ENCODE measurements around the gene GATAD2A.
"Not testable (repeated sequence)": the region's sequence is repeated elsewhere in the genome, so short reads cannot be mapped to it uniquely, and the experiment has no call there.

The GATAD2A gene

DNA sequence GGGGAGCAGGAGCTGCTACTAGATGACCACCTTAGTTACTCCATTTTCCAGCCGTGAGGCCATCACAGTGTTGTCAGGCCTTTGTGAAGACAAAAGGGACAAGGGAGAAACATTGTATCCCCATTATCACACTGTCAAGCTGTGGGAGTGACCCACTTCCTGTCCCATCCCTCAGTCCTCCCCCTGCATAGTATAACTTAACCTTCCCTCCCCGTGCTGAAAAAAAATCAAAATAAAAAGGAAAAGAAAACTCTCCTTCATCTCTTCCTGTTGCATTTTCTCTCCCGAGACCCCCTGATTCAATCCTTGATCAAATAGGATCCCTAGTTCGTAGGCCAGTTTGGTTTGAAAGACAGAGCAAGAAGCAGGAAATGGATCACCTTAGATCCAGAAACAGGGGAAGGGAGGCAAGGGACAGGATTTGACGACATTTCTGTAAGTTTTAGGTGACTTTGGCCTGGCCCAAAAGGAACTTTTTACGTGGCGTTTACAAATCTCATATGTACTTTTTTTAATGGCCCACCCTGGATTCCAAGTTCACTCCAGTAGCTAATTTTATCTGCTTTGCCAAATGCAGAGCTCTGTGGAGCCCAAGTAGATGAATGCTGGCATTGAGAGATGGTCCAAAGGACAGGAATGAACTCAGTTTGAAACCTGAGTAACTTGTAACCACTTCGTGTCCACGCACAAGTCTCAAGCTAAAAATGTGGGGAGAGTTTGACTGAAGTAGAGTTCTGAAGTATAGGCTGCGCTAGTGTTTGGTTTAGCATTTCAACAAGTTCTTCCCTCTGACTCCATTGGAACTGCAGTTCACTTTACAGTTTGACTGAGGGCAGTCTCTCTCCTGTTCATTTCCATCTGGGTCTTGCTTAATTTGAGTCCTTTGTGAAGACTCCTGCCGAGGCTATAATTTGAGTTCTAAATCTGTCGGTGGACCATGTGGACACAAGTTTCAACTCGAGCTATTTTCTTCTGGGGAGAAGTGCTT, 16.6 kb upstream of the GATAD2A start:
- DNase-seq, result no peak

DNA sequence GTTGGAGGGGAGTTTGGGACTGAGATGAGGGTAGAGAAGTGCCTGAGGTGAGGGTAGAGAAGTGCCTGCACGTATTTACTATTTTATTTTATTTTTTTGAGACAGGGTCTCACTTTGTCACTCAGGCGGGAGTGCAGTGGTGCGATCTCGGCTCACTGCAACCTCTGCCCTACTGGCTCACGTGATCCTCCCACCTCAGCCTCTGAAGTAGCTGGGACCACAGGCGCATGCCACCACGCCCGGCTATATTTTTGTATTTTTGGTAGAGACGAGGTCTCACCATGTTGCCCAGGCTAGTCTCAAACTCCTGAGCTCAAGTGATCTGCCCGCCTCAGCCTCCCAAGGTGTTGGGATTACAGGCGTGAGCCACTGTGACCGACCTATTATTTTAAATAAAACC, 15.8 kb upstream of the GATAD2A start:
- DNase-seq, result not testable (repeated sequence)

DNA sequence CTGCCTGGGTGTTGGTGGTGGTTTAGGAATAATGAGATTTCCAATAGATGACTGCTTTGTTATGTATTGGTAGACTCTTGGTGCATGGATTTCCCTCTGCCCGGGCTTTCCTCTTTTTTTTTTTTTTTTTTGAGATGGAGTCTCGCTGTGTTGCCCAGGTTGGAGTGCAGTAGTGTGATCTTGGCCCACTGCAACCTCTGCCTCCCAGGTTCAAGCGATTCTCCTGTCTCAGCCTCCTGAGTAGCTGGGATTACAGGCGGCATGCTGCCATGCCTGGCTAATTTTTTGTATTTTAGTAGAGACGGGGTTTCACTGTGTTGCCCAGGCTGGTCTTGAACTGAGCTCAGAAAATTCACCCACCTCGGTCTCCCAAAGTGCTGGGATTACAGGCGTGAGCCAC, 11.1 kb upstream of the GATAD2A start:
- not testable (repeated sequence) for DNase-seq

DNA sequence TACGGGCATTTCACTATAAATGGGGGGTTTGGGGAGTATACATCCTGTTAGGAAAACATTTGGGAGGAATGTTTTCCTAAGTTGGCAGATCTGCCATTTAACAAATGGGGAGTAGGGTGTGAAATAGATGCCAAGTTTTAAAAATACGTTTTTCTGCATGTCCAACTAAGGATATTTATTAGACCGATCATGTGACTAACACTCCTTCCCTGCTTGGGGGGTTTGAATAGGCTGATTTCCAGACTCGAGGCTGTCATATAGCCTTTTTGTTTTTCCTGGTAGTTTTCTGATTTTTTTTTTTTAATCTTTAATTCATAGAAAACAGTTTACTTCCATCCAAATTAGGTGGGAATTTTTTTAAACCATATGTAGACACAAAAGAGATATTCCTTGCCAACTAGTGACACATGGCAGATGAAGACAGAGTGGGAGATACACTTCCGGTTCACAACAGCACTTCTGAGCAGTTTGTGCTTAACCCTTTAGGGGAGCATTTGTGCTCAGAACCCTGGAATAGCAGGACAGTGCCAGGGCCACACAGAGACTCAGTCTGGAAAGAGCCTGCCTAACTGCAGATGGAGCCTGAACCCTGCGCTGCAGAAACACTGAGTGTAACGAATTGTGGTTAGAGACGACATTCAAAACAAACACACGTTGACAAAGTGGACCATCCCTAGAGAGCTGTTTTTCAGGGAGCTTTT, 5.6 kb upstream of the GATAD2A start:
- no peak for DNase-seq

DNA sequence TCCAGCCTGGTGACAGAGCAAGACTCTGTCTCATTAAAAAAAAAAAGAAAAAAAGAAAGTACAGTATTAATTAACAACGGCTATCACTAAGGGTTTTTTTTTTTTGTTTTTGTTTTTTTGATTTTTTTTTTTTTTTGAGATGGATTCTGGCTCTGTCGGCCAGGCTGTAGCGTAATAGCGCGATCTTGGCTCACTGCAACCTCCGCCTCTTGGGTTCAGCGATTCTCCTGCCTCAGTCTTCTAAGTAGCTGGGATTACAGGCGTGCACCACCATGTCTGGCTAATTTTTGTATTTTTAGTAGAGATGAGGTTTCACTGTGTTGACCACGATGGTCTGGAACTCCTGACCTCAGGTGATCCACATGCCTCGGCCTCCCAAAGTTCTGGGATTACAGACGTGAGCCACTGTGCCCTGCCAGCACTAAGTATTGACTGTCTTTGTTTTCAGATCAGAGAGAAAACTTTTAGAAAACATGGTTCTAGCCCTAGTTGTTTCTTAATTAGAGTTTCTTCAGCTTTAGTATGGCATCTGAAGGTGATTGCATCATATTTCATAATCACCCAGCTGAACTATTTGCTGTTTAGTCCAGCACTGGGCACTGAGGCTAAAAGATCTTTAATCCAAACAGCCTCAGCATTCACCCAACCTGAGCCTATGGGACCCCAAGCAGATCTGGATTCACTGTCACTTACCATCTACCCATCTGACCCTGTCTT, 2.7 kb upstream of the GATAD2A start:
- DNase-seq, result no peak

DNA sequence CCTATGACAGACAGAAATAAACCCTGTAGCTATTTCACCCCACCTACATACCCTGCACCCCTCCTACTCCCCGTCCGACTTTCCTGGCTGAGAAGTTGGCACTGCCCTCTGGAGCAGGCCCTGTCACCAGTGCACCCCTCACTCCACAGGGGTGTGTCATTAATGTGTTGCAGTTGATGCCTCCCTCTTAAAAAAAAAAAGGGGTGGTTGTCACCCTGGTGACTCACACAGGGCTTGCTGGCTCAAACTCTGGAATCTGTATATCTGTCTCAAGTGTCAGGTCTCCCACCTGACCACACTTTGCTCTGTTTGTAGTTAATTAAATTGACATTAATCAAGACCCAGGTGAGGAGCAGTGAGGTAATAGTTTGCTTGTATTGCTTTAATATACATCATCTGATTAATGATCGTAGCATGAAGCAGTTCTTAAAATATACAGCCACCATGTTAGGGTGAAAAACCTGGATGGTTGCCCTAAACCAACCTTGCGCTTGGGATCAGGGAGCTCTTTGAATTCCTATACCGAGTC, 2.0 kb upstream of the GATAD2A start:
- no peak for DNase-seq

DNA sequence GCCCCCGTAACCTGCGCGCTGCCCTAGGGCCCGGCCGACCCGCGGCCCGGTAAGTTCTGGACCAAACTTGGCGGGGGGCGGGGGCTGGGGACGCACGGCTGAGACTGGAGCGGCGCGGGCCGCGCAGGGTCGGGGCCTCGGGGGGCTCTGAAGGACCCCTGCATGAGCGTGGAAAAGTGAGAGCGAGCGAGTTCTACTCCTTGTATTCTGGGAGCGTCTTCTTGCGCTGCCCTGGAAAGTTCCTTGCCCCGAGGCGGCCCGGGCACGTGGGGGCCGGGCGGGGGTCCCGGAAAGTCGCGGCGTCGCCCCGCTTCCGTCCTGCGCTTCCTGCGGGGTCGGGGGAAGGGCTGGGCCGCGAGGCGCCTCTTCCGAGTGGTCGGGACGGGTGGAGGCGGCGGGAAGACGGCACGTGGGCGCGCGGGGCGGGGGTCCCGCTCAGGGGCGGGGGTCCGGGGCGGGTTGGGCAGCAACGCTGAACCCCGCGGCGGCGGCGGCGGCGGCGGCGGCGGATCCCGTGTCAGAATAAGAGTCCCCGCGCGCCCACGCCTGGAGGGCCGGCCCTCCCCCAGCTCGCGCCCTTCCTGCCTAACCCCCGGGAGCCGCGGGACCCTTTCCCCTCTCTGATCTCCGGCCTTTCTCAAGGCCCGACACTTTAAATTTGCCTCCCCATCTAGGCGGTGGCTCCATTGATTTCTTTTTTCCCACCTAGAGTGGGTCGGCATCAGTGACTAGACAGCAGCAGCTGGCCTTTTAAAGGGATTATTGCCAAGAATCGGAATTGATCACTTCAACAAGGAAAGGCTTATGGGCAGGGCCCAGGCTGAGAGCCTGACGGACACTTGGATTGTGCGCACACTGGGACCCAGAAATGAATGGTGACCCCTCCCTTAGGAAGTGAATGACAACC, 749 bp downstream of the GATAD2A start:
- DNase-seq, result no peak

DNA sequence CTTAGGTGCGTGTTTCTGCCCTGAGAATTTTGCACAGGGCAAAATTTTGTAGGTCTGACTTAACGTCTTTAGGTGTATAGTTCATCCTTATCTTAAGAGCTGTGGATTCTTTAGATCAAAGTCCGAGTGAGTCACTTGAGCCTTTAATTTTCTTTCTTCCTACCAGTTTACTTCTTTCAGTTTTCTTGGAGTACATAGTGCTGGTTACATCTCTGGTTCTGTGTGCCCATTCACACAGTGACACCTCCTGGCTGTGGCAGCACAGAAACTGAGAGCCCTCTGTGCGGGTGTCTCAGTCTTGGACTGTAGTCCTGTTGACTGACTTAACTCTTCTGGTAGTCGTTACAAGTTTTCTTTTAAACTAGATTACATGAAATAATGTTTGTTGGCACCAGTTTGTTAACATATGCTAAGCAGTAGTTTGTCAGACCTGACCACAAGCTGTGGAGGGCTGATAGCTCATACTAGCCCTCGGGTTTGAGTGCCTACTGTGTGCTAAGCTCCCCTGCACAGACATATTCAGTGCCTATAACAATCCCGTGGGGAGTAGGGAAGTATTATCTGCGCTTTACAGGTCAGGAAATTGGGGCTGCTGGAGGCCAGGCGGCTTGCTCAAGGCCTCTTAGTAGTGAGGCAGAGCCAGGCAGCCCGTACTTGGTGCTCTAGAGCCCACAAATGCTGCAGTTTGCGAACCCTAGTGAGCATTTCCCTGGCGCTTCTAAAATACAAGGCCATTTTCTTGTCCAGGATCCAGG, 1.6 kb downstream of the GATAD2A start:
- no peak for DNase-seq

DNA sequence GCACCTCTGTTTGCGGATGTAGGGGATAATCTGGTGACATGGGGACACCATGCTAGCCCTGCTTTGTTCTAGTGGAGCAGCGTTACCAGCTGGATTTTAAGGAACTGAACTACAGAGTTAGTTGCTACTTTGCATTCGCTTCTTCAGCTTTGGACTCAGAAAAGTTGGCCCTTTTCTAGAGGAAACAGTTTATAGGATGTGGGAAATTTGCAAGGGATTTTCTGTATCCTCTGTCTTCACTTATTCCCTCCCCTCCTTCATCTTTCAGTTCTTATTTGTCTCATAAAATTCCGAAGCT, 2.1 kb downstream of the GATAD2A start:
- DNase-seq, result no peak

DNA sequence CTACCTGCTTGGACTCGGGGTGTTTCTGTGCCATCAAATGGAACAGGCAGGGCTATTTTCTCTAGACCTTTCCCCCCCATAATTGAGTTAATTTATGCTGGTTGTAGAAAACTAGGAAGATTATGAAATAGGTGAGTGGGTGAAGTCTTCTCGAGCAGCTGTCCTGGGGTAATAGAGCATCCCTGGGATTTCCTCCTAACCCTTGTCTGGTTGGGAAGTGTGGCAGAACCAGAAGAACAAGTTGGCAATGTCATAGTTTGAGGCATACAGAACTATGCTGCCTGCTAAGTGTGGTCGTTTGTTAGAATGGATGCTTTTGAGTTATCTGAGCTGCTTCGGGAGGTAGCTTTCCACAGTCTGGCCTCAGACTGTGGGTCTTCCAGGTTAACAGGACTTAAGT, 3.7 kb downstream of the GATAD2A start:
- no peak for DNase-seq

DNA sequence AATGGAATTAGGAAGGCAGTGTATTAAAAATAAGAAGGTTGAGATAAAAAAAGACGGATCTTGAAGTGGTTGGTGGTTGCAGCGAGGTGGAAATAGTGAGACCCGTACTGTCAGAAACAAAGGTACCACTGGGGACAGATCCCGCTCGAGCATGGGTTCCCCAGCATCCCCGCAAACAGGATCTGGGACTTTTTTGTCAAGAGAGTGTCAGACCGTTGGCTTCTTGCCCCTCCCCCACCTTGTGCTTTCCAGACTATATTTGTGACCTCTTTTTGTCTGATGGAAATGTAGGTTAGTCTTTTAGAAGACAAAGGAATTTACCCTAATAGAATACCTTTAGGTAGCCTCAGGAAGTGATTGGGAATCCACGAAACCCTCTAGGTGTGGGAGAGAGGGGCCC, 4.2 kb downstream of the GATAD2A start:
- no peak for DNase-seq

DNA sequence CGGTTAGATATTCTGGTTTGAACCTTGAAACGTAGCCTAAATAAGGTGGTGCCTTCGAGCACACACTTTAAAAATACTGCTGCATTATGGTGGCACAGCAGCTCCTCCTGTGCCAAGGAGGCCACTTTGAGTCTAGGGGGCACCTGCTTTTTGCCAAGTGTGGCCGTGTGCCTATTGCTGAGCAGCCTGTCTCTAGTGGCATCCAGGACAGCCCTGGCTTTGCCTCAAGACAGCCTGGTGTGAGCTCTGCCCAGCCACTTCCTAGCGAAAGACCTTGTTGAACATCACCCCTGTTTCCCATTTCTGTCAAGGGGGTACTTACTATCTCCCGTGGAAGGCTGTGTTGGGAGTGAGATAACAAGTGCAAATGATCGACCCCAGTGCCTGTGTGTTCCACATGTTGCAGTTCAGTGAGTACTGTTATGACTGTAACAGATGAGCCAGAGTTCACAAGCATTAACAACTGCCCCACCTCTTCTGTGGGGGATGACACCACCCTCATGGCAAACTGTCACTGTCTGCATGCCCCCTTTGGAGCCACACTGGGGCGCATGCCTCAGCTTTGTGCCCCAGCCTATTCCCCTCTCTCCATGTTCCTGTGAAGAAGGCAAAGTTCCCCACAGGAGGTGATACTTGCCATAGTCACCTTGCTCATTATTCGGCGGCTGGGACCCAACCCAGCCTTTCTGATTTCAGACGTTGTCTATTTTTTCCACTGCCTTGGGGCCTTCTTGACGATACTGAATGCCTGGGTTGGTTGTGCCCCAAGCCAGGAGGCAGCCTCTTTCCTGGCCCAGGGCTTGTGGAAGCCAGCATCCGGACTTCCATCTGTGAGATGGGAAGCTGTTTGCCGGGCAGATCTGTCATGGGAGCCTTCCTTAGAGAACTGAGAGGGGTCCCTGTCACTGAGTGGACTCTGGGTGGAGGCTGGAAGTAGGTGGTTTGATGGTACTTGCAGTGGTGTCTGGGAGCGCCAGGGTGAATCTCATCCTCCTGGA, 5.4 kb downstream of the GATAD2A start:
- DNase-seq, result no peak

DNA sequence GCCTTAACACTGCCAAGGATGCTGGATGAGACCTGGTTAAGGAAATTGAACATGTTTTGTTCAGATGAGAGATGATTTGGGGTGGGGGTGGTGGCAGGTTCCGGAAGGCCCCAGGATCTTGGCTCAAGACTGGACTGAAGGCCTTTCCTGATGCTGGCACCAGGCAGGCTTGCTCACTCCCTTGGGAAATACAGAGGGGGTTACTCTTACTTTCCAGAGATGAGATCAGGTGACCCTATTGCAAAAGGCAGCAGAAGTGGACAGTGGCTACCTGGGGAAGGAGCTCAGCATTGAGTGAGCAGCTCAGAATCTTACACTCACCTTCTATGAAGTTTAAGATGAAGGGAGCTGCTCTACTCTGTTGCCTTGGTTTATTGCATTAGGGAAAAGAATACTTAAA, 10.8 kb downstream of the GATAD2A start:
- DNase-seq, result no peak

DNA sequence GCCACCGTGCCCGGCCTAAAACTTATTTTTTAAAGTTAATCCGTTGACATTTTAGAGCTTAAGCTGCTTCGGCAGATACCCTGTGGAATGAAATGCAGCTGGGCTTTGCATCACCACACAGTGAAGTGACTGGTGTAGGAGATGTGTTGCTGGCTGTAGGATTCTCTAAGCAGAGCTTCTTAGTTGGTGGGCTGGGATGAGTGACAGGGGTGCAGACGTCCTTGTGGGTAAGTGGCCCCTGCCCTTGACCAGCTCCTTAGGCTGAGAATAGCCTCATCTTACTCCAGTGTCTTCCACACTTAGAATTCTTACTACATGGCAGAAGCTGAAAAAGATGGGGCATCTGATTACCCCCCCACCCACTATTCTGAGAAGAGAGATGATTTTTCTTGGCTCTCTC, 11.6 kb downstream of the GATAD2A start:
- no peak for DNase-seq

DNA sequence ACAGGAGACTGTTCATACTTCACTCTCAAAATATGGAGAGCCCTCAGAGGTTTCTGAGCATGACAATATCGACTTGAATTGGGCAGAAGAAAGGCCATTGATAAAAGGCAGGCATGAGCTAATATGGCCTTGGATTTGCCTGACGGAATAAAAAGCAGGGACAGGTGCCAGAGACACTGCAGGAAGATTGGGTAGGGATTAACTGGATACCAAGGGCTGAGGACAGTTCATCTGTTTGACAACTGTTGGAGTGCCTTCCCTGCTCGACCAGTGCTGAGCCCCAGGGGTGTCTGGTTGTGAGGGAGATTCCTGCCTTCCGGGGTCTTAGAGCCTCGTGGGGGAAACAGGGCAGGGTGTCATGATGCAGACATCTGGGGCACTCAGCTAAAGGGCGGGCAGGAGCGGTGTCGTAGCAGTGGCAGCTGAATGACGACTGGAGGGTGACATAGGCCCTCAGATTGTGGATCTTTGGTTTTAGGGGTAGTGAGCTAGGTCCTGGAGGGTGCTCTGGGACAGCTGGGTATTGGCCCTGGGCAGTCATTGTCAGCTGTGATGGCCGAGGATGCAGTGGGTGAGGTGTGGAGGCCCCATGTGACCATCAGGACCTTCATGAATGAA, 12.3 kb downstream of the GATAD2A start:
- DNase-seq, result no peak

DNA sequence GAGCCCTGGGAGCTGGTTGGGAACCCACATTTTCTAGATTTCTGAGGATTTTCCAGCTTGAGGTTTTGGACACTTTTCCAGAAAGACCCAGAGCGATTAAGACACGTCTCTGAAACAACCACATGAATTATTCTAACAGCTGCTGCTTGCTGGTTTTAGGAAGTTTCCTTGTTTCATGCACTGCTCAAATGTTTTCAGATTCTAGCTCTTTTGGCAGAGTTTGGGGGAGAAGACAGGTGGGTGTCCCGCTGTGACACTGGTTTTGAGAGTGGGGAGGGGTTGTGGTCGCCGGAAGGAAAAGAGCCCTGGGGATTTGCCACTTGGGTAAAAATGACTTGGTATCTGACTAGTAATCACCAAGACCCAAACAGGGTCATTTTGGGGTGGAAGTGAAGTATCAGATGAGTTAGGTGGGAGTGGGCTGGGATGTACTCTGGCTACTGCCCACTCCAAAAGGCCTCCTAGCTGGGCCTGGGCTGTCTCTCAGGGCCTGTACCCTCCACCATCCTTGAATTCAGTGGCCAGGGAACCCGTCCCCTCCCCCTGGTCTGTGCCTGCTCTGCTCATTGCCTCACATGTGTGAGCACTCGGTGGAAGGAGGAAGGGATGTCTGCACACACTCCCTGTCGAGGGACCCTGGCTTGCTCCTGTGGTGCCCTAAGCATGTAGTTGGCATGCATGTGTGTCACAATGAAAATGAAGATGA, 13.2 kb downstream of the GATAD2A start:
- DNase-seq, result no peak

DNA sequence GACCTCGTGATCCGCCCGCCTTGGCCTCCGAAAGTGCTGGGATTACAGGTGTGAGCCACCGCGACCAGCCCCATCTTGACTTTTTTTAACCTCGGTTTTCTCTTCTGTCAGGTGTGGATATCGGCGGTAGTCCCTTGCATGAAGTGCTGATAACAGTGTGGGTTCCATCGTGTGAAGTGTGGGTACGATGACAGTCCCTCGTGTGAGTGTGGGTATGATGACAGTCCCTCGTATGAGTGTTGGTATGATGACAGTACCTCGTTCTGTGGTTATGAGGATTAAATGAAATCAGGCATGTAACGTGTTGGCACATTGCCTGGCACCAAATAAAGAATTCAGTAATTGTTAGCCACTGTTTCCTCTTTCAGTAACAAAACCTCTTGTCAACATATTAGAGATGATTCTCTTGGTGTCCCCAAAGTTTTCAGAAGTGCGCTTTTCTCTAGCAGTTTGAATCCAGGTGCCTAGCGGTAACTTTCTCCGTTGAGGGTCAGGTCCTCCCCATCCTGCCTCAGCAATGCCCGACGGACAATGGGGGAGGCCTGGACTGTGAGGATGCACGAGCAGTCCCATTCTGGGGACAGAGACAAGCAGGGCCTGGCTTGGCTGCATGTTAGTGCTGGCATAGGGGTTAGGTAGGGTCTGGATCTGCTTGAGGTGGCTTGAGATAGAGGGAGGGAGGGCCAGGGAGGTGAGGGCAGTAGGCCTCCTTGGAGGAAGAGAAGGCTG, 15.3 kb downstream of the GATAD2A start:
- DNase-seq, result no peak

DNA sequence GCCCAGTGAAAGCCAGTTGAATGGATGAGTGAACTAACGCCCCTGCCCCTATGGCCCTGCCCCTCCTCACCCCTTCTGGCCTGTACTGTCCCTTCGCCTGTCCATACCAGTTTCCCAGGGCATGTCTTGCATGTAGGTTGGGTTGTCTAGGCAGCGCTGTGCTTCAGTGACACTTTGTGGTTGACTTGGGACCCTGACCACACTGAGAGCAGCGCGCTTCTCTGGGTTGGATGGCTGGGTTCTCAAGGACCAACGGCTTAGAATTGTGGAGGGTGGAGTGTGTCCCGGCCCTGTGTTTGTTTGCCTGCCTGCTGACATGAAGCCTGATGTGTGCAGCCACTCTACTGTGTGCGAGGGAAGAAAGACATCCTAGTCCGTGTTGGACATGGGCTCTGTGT, 15.8 kb downstream of the GATAD2A start:
- DNase-seq, result no peak

Measured in GOT3 (cell line).